Uterus (tissue), 4 donors: ENCODE measurements around the gene NOL12. TPM values are rescaled to one million over a fixed set of nuclear protein-coding genes. Genes with fewer than 3 reads are reported as not detected.

ENCODE experiments used
- DNase-seq, 2 donors: peaks; one replicate each; pipeline ENCODE4 v3.0.0-alpha.2; 2019 to 2020
- H3K27ac ChIP-seq, 2 donors: fragments of 200-600 bp; sonication (generic); 1 replicate in 1 of 2; 2 replicates in 1 of 2; pipeline ENCODE4 v1.5.1; 2016 to 2018
- H3K27me3 ChIP-seq, 2 donors: fragments of 200-600 bp; sonication (generic); one replicate each; pipeline ENCODE4 v1.5.1; 2018 to 2019; ENCODE audit warnings: control low read depth in 1 of 2
- H3K36me3 ChIP-seq, 2 donors: fragments of 200-600 bp; sonication (generic); one replicate each; pipeline ENCODE4 v1.5.1; 2019; ENCODE audit warnings: control low read depth in 1 of 2
- H3K4me1 ChIP-seq, 2 donors: fragments of 200-600 bp; sonication (generic); one replicate each; pipeline ENCODE4 v1.5.1; 2018 to 2019; ENCODE audit warnings: control low read depth in 1 of 2
- H3K4me3 ChIP-seq, 2 donors: fragments of 200-600 bp; sonication (generic); 1 replicate in 1 of 2; 2 replicates in 1 of 2; pipeline ENCODE4 v1.5.1; 2018 to 2019; ENCODE audit warnings: mild to moderate bottlenecking in 1 of 2
- H3K9me3 ChIP-seq, 2 donors: fragments of 200-600 bp; sonication (generic); one replicate each; pipeline ENCODE4 v1.5.1; 2019; ENCODE audit warnings: control low read depth in 1 of 2
- CTCF ChIP-seq, 4 experiments: fragments of 200-600 bp in 2 of 4; fragments of 450-650 bp in 2 of 4; sonication (generic) in 2 of 4; IDR thresholded peaks; one replicate each; pipeline ENCODE4 v1.5.1; 2016 to 2019; ENCODE audit warnings: antibody characterized with exemption in 4 of 4, mild to moderate bottlenecking in 2 of 4, moderate library complexity in 1 of 4
- POLR2A ChIP-seq, 2 donors: fragments of 450-650 bp; IDR thresholded peaks; one replicate each; pipeline ENCODE4 v1.6.1; 2016; ENCODE audit warnings: antibody characterized with exemption in 2 of 2, mild to moderate bottlenecking in 1 of 2, moderate library complexity in 1 of 2
- intact Hi-C: fragments of 100-400 bp; cut with DNase I; formaldehyde crosslinking; loops from one replicate; pipeline ENCODE4 v1.15.1; 2023; ENCODE audit warnings: low total_unique reads
- total RNA-seq, 4 donors: library from RNA; depleted of rRNA in 3 of 4; stranded (reverse); fragments of >200 nt in 3 of 4; gene quantifications; one replicate each; pipeline versions ENCODE4 v1.1.0 to v1.2.4, GENCODE V29; 2014 to 2023
- donor health status: DM: yes; HTN: yes; CAD: no.

NOL12 gene
- total RNA-seq, 4 donors from 2014 or later = 11.8 to 74.3 (median 20.9) TPM

GRCh38 chr22:37709445-37709765 is 23.3 kb downstream of the NOL12 start:
- Histone ChIP-seq H3K27me3 (no peaks in the 10 kb centered on the region), H3K4me3 (no peak overlapping the region), H3K9me3 (no peaks in the 10 kb centered on the region), H3K27ac (no peak overlapping the region), H3K4me1 (no peaks in the 10 kb centered on the region), H3K36me3 (no peaks in the 10 kb centered on the region)
- DNase-seq = no peak
- intact Hi-C loops = no loop called here
- TF ChIP-seq POLR2A (IDR thresholded peaks at IDR 0.05) (no peak), CTCF (IDR thresholded peaks at IDR 0.05) (no peak)

GRCh38 chr22:37710675-37711074 is 24.5 kb downstream of the NOL12 start:
- intact Hi-C loops = no loop called here

GRCh38 chr22:37711490-37711889 is 25.3 kb downstream of the NOL12 start:
- no peak for DNase-seq
- Histone ChIP-seq H3K9me3 (no peaks in the 10 kb centered on the region), H3K4me3 (no peak overlapping the region), H3K27me3 (no peaks in the 10 kb centered on the region), H3K27ac (no peak overlapping the region), H3K4me1 (no peaks in the 10 kb centered on the region), H3K36me3 (no peaks in the 10 kb centered on the region)
- no peak for TF ChIP-seq CTCF (IDR thresholded peaks at IDR 0.05)
- TF ChIP-seq POLR2A (IDR thresholded peaks at IDR 0.05) = no peak
- intact Hi-C loops = no loop called here

More at GRCh38 chr22:37710675-37711074, 24.5 kb downstream of the NOL12 start:
- Histone ChIP-seq H3K27ac (no peak overlapping the region), H3K27me3 (no peaks in the 10 kb centered on the region), H3K9me3 (no peaks in the 10 kb centered on the region), H3K4me3 (no peak overlapping the region), H3K4me1 (no peaks in the 10 kb centered on the region), H3K36me3 (no peaks in the 10 kb centered on the region)
- TF ChIP-seq POLR2A (IDR thresholded peaks at IDR 0.05) (no peak), CTCF (IDR thresholded peaks at IDR 0.05) (no peak)
- DNase-seq = no peak

- Histone ChIP-seq H3K27me3 (no peaks in the 10 kb centered on the region), H3K27ac (no peak overlapping the region), H3K36me3 (no peaks in the 10 kb centered on the region), H3K4me3 (no peak overlapping the region), H3K4me1 (no peaks in the 10 kb centered on the region), H3K9me3 (no peaks in the 10 kb centered on the region)
- no peak for DNase-seq
- intact Hi-C loops = no loop called here
- TF ChIP-seq POLR2A (IDR thresholded peaks at IDR 0.05) = no peak
- TF ChIP-seq CTCF (IDR thresholded peaks at IDR 0.05) = no peak
These were observed 27.6 kb downstream of the NOL12 start for GRCh38 chr22:37713761-37714160.

GRCh38 chr22:37714634-37715033 is 28.5 kb downstream of the NOL12 start:
- no peak for DNase-seq
- Histone ChIP-seq H3K4me3 (no peak overlapping the region), H3K27ac (no peak overlapping the region), H3K4me1 (no peaks in the 10 kb centered on the region), H3K9me3 (no peaks in the 10 kb centered on the region), H3K27me3 (no peaks in the 10 kb centered on the region), H3K36me3 (no peaks in the 10 kb centered on the region)
- intact Hi-C loops = no loop called here
- TF ChIP-seq CTCF (IDR thresholded peaks at IDR 0.05) (no peak), POLR2A (IDR thresholded peaks at IDR 0.05) (no peak)
